Putamen (tissue), 1 donor: Measurements from ENCODE around the gene OXCT2.

Experiments used
- DNase-seq: peaks from one replicate; pipeline ENCODE4 v3.0.0-alpha.2; 2016; ENCODE audit warnings: low spot score

Gene OXCT2

DNA sequence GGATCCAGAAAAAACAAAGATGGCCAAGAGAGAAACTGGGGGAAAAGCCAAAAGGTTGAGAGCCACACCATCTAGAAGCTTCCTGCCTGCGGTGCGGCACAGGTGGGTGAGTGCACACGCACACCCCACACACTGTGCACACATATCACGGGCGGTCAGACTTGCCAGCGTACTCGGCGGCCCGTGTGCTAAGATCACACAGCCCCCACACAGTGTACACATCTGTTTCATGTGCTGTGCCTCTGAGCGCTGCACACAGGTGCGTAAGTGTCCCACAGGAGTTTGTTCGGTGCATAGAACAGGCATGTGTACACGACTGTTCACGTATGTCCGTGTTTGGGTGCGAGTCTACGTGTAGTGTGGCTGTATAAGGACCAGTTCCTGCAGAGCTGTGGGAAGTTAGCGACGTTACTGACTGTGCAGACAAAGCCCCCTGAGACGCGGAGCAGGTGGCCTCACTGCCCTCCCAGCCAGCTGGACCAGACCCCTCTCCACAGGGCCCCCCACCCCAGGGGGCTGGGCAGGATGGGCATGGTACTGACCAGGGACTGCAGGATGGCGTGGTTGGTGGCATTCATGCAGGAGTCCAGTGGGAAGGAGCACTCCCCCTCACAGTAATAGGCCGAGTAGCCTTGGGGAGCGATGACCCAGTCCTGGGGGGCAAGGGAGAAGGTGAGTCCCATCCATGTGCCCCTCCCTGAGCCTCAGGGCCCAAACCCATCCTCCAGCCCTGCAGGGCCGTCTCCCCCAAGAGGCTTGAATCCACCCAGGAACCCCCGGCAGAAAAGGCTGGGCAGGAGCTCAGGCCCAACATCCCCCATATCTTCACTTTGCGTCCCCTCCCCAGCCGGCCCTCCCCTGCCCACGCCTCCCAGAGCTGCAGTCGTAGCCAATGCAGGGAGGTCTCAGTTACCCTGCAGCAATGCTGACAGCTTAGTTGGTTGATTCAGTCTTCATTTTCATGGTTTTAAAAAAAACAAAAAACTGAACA, 8.3 kb downstream of the OXCT2 start:
- no peak for DNase-seq

DNA sequence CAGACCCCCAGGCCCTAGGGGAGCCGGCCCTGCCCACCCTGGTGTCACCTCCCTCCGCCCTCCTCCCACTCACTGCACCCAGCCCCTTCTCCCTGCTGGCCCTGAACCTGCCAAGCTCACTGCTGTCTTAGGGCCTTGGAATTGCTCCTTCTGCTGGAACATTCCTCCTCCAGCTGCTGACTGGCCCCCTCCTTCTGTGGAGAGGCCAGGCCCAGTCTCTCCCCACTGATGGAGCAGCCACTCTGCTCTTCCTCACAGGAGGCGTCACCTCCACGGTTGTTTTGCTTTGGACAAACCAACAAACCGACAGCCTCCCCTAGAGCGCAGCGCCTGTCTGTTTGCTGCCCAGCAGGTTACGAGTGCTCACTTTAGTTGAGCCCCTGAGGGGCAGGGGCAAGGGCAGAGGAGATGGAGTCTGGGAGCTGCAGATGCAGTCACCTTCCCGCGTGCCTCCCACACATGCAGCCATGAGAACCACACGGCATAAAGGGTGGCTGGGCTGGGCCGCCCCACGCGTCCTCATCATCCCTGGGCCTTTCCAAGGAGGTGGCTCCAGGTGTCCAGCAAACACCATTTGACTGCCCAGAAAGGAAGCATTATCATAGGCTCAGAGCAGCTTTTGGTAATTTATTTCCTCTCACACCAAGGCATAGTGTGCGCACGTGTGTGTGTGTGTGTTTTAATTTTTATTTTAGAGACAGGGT, 9.4 kb downstream of the OXCT2 start:
- DNase-seq: no peak

DNA sequence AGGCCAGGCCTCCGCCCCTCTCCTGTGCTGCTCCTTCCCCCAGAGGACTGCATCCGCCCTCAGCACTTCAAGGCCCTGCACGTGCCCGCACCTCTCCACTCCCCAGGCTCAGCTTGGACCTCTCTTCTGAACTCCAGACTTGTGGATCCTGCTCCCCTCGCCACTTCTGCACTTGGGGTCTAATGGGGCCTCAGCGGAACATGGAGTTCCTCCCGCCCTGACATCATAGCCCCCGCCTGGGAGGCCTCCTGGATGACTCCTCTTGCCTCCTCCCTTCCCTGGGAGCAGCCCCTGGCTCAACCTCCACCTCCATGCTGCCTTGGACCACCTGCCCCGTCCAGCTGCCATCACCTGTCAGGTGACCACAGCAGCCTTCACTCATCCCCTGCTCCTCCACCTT, 10.1 kb downstream of the OXCT2 start:
- DNase-seq: no peak

DNA sequence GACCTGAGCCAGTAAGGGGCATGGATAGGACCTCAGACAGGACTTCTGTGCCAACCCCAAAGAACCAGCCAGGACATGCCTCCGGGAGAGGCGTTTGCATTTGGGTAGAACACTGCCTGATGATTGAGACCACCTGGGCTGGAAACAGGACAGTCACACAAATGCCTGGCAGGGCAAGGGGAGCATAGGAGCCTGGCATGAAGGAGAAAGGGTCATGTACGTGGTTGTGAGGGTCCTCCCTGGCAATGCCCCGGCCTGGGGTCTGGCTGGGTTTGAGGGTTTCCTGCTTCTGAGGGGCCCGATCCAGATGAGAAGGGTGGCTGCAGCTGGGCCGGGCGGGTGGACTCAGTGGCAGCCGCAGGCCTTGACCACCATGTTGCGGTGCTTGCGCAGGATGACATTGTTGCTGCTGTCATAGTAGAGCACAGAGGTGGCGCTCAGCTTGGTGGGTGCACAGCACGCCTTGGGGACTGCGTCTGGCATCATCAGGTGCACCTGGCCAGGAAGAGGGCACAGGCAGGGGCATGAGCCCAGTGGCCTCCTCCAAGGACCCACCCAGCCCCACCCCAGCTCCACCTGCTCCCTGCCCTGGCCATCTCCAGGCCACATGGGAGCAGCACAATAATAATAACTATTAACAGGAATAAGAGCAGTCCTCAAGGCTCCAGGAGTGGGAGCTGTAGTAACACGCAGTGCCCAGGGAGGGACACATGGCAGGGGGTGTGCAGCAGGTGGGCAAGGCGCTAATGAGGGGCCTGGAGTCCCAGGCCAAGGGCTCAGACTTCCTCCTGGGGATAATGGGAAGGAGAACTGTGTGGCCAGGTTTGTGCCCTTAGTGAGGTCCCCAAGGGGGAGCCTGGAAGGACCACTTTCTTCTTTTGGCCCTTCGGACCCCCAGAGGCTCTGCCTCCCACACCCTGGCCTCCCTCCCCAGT, 10.8 kb downstream of the OXCT2 start:
- no peak for DNase-seq

DNA sequence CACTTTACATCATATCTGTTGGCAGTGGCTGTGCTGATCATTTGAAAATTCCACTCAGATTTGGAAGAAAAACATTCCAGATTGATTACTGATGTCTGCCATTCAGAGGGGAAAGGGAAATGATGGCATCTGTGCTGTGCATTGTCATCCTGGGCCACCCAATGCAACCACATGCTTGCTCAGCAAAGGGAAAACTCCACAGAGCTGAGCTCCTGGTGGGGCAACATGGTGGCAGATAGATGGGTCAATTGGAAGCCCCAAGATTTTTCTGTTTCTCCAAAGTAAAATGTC, 11.8 kb downstream of the OXCT2 start:
- DNase-seq: no peak

DNA sequence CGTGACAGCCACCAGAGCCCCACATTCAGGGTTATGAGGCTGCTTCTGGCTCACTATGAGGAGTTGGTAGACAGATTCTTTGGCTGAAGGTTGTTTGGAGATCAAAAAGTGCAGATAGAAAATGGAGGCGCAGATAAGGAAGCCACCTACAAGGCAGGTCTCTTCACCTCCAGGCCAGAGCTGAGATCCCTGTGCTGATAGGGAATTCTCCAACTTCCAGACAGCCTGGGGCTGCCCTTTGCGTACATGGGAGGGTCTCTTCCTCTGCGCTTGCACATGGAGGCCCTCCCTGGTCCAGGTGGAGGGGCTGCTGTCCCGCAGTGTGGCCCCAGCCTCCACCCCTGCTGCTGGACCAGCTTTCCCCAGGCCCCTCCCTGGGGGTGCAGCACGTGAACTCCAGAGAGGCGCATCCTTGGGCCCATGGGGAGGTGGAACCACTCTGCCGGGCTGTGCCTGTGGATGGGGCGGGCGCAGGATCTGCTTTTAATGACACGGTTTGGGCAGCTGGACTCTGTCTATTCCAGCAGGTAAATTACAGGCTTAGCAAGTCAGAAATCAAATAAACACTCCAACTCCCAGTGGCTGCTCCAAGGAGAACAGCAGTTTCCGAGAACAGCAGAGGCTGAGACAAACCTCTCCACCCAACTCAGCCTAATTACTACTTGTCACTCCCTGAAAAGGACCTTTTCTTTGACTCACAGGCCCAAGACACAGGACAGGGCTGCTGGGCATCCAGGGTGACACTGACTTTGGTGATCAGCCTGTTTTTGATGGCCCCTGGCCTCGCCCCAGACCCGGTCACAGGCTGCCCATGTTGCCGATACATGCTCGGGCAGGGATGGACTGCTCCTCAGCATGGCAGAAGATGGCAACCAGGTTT, 12.4 kb downstream of the OXCT2 start:
- no peak for DNase-seq

DNA sequence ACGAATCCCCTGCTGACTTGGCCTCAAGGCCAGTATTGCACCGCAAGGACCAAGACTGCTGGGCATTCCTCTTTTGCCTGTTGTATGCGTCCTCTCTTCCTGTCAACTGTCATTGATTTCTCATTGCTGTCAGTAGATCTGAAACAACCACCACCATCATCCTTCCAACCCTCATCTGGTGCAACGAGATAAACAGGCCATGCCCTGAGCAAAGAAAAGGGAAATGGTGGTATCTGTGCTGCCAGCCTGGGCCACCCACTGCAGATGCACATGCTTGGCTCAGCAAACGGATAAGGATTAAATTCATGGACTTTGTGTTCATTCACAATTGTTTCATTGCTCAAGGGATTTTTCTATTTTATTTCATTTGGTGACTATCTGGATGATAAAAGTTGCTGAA, 13.6 kb downstream of the OXCT2 start:
- no peak for DNase-seq

DNA sequence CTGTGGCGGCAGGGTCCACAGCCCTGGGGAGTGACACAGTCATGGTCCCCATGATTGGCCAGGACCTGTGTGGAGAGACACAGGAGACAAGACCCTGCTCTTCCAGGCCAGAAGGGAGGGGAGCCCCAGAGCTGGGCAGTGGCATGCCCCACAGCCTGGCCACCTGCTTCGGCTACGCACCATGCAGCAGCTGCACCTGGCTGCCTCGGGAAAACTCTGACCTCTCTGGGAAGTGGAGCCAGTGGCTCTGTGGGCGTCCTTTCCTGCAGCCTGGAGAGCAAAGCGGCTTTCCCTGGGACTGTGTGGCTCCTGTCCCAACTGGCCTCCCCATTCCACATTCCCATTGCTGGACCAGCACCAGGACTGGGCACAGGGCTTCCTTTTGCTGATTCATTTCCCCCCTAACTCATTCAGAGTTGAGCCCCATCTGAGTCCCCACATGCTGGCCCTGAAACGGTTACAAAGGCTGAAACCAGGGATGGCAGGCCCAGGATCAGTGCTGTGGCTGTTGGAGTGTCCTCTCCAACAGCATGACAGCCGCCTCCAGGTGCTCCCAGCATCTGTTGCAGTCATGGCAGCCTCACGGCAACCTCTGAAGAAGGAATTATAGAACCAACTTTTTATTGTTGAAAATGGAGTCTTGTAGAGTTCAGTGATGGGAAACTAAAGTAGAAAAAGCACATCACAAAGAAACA, 15.0 kb downstream of the OXCT2 start:
- no peak for DNase-seq

DNA sequence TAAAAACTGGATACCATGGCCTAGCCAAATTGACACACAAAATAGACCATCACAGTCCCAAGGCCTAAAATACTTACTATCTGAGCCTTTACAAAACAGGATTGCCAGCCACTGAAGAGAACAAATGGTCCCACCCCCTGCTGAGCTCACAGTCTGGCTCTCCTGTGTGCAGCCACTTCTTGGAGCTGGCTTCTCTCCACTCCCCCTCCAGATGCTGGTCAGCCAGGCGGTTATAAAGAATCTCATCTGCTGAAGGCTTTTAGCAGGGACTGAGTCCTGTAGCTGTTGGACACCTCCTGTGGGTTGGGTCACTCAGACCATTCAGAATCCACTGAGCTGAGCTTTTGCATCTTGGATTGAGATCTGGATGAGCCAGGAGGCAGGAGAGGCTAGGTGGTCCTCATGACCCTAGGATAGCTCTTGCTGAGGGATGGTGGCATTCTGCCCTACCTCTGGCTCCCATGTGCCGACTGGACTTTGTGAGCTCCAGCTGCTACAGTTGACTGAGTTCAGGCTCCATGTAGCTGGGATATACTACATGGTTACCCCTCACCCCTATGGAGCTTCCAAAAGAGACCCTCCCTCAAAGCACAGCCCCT, 16.1 kb downstream of the OXCT2 start:
- no peak for DNase-seq

DNA sequence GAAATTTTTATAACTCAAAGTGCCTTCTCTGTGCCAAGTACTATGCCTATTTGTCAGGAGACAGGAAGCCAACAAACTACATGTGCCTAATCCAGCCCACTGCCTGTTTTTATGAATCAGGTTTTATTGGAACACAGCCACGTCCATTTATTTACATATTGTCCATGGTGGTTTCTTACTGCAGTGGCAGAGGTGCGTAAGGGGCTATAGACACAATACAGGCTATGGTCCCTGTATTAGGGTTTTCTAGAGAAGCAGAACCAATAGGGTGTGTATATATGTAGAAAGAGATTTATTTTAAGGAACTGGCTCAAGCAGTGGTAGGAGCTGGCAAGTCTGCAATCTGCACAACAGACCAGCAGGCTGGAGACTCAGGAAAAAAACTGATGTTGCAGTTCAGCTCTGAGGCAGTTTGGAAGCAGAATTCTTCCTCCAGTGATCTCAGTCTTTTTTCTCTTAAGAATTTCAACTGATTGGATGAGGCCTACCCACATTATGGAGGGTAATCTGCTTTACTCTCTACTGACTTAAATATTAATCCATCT, 17.1 kb downstream of the OXCT2 start:
- DNase-seq: no peak

DNA sequence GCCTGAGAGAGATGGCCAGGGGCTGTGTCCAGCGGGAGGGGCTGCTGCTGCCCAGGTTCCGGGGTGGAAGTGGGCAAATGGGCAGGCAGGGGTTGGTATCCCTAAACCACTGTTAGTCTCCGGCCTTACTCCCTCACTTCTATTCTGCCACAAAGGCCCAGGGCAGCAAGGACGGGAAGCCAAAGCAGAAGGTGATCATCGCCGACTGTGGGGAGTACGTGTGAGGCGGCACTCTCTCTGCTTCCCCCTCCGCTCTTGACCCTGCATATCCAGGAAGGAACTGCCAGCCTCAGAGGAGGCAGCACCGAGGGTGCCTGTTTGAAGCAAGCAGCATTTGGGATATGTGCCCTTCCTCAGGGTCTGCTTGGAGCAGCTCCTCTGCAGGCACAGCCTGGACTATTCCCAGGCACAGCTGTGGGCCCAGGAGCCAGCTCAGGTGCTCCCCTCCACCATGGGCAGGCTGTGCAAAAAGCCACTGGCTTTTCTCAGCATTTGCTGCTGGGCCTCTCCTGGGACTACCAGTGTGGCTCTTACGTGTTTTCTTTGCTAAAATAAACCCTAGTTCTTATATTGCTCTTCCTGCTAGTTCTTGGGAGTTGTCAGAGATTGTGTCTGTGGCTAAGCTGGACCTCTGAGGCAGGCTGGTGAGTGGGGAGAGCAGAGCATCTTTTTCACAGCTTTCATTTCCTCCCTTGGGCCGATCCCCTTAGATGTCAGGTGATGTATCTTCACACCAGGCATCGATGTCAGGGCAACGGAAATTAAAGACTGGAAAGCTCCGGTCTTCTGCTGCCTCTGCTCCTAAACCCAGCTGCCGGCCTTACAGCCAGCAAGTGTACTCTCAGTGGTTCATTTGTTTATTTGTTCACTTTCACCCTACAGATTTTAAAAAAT, 17.8 kb downstream of the OXCT2 start:
- DNase-seq: no peak

DNA sequence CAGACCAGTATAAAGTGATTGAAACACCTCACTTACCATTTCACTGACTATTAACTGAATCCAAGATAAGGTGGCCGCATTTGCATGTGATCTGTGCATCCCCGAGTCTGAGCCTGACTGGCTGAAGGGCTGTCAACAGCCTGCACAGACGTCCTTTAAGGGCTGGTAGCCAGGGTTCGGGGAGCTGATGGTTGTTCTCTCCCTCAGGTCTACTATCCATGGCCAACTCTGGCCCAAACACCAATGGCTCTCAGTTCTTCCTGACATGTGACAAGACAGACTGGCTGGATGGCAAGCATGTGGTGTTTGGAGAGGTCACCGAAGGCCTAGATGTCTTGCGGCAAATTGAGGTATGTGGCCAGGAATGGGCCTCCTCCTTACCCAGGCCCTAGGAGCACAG, 18.4 kb downstream of the OXCT2 start:
- no peak for DNase-seq

DNA sequence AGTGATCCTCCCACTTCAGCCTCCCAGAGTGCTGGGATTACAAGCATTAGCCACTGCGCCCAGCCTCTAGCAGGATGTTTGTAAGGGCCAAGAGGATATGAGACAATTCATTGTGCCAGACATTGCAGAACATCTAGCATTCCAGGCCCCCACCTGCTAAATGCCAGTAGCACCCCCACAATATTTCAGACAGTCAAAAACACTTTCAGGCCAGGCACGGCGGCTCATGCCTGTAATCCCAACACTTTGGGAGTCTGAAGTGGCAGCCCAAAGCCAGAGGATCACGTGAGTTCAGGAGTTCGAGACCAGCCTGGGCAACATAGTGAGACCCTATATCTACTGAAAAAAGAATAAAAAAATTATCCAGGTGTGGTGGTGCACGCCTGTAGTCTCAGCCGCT, 19.6 kb downstream of the OXCT2 start:
- DNase-seq: no peak

DNA sequence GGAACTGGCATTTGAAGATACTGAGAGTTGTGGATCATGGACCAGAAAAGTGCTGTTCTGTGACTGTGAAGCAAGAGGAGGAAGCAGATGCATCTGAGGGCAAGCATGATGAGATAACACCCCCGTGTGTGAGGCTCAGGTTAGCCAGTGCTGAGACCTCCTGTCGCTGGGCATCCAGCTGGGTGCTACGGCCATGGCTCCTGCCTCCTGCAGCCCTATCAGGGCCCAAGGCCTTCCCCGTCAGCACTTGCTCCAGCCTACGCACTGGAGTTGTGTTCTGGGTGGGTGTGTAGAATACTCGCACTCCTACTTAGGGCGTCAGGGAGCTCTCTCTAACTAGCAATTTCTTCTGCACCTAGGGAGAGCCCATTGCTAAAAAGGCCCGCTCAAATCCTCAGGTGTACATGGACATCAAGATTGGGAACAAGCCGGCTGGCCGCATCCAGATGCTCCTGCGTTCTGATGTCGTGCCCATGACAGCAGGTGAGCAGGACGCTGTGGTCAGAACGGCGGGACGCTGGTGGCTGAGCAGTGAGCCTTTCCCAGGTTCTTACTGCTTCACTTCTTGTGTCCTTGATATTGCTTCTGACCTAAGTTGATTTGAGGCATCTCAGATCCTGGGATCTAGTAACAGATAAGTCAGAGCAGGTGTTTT, 26.0 kb downstream of the OXCT2 start:
- DNase-seq: peak; percentile 13

DNA sequence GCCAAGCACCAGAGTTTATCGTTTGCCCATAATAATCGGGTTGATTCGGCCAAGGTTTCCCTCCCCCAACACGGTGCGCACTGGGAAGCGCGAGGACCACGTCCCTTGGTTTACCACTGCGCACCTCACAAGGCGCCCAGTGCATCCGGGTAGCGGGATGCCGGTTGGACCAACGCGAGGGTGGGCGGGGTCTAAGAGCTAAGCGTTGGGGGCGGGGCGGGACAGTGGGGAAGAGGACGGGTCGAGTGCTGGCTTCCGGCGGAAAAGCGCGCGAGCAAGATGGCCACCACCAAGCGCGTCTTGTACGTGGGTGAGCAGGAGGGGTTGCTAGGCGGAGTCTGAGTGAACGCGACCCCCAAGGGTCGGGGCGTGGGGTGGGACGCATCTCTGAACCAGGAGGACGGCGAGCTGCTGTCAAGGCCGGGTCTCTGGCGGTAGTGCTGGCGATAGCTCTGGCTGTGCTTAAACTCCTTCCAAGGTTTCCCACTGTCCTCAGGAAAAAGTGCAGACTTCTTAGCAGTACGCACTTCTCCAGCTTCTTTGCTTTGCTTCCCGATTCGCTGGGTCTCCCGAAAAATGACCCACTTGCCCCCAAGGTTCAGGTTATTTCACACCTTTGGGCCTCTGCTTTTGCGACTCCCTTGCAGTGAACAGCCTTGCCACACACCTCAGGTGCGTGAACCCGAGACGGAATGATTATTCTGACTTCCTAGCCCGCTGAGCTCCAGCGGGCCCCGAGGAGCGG, 32.4 kb downstream of the OXCT2 start, which contains the start of gene PPIE:
Gene PPIE (plus strand): TSS at position 261 of the 745 bp plus-strand sequence. CDS start 19 bp downstream, at position 280.
- DNase-seq: peak; percentile 93

DNA sequence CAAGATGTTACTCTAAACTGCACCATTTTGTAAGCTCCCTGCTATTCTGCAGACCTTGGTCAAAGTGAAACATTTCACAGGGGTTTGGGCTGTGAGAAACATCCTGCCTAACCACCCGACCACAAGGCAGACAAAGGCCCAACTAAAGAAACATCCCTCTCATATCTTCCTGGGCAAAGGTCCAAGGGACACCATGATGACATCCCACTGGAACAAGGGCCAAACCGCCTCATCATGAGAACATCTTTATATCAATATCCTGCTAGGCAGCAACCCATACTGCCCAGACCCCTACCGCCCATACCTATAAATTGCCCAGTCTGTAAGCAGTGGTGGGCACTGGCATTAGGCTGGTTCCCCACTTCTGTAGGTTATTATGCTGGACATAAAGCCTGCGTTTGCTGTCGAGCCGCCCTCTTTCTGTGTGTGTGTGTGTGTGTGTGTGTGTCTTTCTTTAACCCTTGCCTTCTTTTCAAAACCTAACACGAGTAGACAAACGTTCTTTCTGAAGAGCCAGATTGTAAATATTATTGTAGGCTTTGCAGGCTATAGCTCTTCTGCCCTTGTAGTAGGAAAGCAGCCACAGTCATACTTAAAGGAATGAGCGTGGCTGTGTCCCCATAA, 33.5 kb downstream of the OXCT2 start:
- DNase-seq: no peak

DNA sequence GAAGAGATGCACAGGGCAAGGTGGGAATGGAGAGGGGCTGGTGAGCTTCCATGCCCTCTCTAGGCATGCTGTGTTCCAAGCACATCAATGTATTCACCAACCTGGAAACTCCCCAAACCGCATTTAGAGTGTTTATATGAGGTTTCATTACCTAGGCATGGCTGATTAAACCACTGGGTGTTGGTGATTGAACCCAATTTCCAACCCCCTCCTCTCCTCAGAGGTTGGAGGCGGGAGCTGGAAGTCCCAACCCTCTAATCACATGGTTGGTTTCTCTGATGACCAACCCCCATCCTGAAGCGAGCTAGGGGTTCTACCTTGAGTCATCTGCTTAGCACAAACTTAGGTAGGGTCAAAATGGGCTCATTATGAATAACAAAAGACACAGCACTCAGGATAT, 35.4 kb downstream of the OXCT2 start:
- no peak for DNase-seq
